GM21825 (cell line): ENCODE data around the gene CCR1.

Experiments used
- ATAC-seq: cut with Tn5 transposase; IDR thresholded peaks from one replicate; pipeline ENCODE4 v1.9.1; 2021; ENCODE audit warnings: mild to moderate bottlenecking, moderate library complexity; ENCODE audit not compliant: unreplicated experiment

The CCR1 gene

GRCh38 chr3:46208167-46208704 lies at the start of gene CCR1:
Gene CCR1 (minus strand): TSS chr3:46208313. CDS start chr3:46204313, 4,000 bp downstream.
- no peak for ATAC-seq

- no peak for ATAC-seq
Measured at GRCh38 chr3:46252980-46253379, 44.9 kb upstream of the CCR1 start.

- ATAC-seq = no peak
Measured at GRCh38 chr3:46245146-46245545, 37.0 kb upstream of the CCR1 start.

GRCh38 chr3:46243560-46243959 lies 35.4 kb upstream of the CCR1 start:
- ATAC-seq = no peak

GRCh38 chr3:46242120-46242519 lies 34.0 kb upstream of the CCR1 start, which contains the start of gene CCR3:
Gene CCR3 (plus strand): TSS chr3:46242460. CDS start chr3:46265159, 22,699 bp downstream.
- no peak for ATAC-seq

- ATAC-seq = no peak
Measured at GRCh38 chr3:46239952-46240351, 31.8 kb upstream of the CCR1 start.

- ATAC-seq = no peak
Measured at GRCh38 chr3:46239301-46239938, 31.3 kb upstream of the CCR1 start.

GRCh38 chr3:46238386-46238785 lies 30.3 kb upstream of the CCR1 start:
- ATAC-seq = no peak

GRCh38 chr3:46236294-46237054 lies 28.4 kb upstream of the CCR1 start:
- no peak for ATAC-seq

GRCh38 chr3:46235425-46235824 lies 27.3 kb upstream of the CCR1 start:
- ATAC-seq = no peak

- no peak for ATAC-seq
Measured at GRCh38 chr3:46233194-46233593, 25.1 kb upstream of the CCR1 start.

GRCh38 chr3:46231323-46231722 lies 23.2 kb upstream of the CCR1 start:
- ATAC-seq = no peak

GRCh38 chr3:46228260-46229242 lies 20.4 kb upstream of the CCR1 start:
- ATAC-seq = no peak

- no peak for ATAC-seq
Measured at GRCh38 chr3:46222435-46223161, 14.5 kb upstream of the CCR1 start.

GRCh38 chr3:46221938-46222337 lies 13.8 kb upstream of the CCR1 start:
- ATAC-seq = no peak

GRCh38 chr3:46221391-46221790 lies 13.3 kb upstream of the CCR1 start:
- ATAC-seq = no peak

GRCh38 chr3:46218196-46218709 lies 10.1 kb upstream of the CCR1 start:
- ATAC-seq = no peak

GRCh38 chr3:46215810-46216414 lies 7.8 kb upstream of the CCR1 start:
- no peak for ATAC-seq

- ATAC-seq = no peak
Measured at GRCh38 chr3:46214751-46215352, 6.7 kb upstream of the CCR1 start.
